CD14-positive monocyte (primary cell): ENCODE measurements around the gene BOLA1. TPM values are rescaled to one million over a fixed set of nuclear protein-coding genes. Genes with fewer than 3 reads are reported as not detected.

Source experiments
- DNase-seq, 3 donors: peaks; one replicate each; pipeline ENCODE4 v3.0.0-alpha.2; 2011 to 2022
- H2AFZ ChIP-seq: 2 replicates; pipeline ENCODE4 v1.6.0; 2012; ENCODE audit warnings: mild to moderate bottlenecking, low read depth, low read length, inconsistent platforms; ENCODE audit not compliant: insufficient read depth, poor library complexity, severe bottlenecking
- H3K27ac ChIP-seq, 2 donors: 1 replicate in 1 of 2; 2 replicates in 1 of 2; pipeline ENCODE4 v1.5.1; 2012 to 2013; ENCODE audit warnings: low read length in 2 of 2, control low read depth in 1 of 2, inconsistent platforms in 1 of 2, low read depth in 1 of 2, mild to moderate bottlenecking in 1 of 2
- H3K27me3 ChIP-seq, 2 donors: one replicate each; pipeline versions ENCODE4 v1.6.0 to v1.6.1; 2011 to 2013; ENCODE audit warnings: low read length in 2 of 2; ENCODE audit not compliant: control insufficient read depth in 2 of 2, insufficient read depth in 2 of 2
- H3K36me3 ChIP-seq, 2 donors: replicated peaks in 1 of 2; 1 replicate in 1 of 2; 2 replicates in 1 of 2; pipeline versions ENCODE4 v1.5.1 to v1.6.1; 2012 to 2013; ENCODE audit warnings: low read length in 2 of 2, control low read depth in 1 of 2, inconsistent platforms in 1 of 2, mild to moderate bottlenecking in 1 of 2; ENCODE audit not compliant: insufficient read depth in 2 of 2, control insufficient read depth in 1 of 2
- H3K4me1 ChIP-seq, 2 donors: 1 replicate in 1 of 2; 2 replicates in 1 of 2; pipeline versions ENCODE4 v1.5.1 to v1.6.1; 2012 to 2013; ENCODE audit warnings: low read length in 2 of 2, control low read depth in 1 of 2, inconsistent platforms in 1 of 2, mild to moderate bottlenecking in 1 of 2, moderate library complexity in 1 of 2; ENCODE audit not compliant: insufficient read depth in 2 of 2, control insufficient read depth in 1 of 2
- H3K4me2 ChIP-seq: replicated peaks from 2 replicates; pipeline ENCODE3; 2012; ENCODE audit warnings: low read length, moderate library complexity, mild to moderate bottlenecking; ENCODE audit not compliant: poor library complexity, severe bottlenecking; ENCODE audit errors: extremely low read depth
- H3K4me3 ChIP-seq, 3 experiments: fragments of 200-600 bp in 1 of 3; sonication (generic) in 1 of 3; replicated peaks in 1 of 3; 1 replicate in 2 of 3; 2 replicates in 1 of 3; pipeline ENCODE4 v1.5.1; 2011 to 2013; ENCODE audit warnings: low read length in 3 of 3, mild to moderate bottlenecking in 3 of 3, control low read depth in 2 of 3, low read depth in 2 of 3, inconsistent platforms in 1 of 3, moderate library complexity in 1 of 3
- H3K79me2 ChIP-seq: 2 replicates; pipeline ENCODE4 v1.6.0; 2012; ENCODE audit warnings: mild to moderate bottlenecking, control low read depth, inconsistent platforms, low read length, moderate library complexity; ENCODE audit not compliant: insufficient read depth
- H3K9ac ChIP-seq: 2 replicates; pipeline ENCODE4 v1.6.0; 2017; ENCODE audit warnings: low read length, mild to moderate bottlenecking; ENCODE audit not compliant: insufficient read depth, poor library complexity, severe bottlenecking
- H3K9me3 ChIP-seq, 2 donors: replicated peaks in 1 of 2; 1 replicate in 1 of 2; 2 replicates in 1 of 2; pipeline versions ENCODE4 v1.5.1 to v1.6.1; 2012 to 2013; ENCODE audit warnings: low read length in 2 of 2, control low read depth in 1 of 2; ENCODE audit not compliant: control insufficient read depth in 1 of 2, insufficient read depth in 1 of 2
- H4K20me1 ChIP-seq: 2 replicates; pipeline ENCODE4 v1.6.0; 2012; ENCODE audit warnings: mild to moderate bottlenecking, low read length, control low read depth, moderate library complexity; ENCODE audit not compliant: insufficient read depth
- H3K27ac Mint-ChIP-seq, 7 donors: one replicate each; pipeline ENCODE4 v1.8.0; 2020; ENCODE audit warnings: mild to moderate bottlenecking in 7 of 7, mixed read lengths in 7 of 7, moderate library complexity in 6 of 7, inconsistent platforms in 2 of 7
- H3K27me3 Mint-ChIP-seq, 3 donors: one replicate each; pipeline ENCODE4 v1.8.0; 2021 to 2022; ENCODE audit warnings: low read depth in 3 of 3, mild to moderate bottlenecking in 3 of 3, mixed read lengths in 3 of 3, moderate library complexity in 3 of 3, inconsistent platforms in 1 of 3
- H3K36me3 Mint-ChIP-seq, 2 donors: one replicate each; pipeline ENCODE4 v1.8.0; 2020; ENCODE audit warnings: mixed read lengths in 2 of 2, inconsistent platforms in 1 of 2, mild to moderate bottlenecking in 1 of 2
- H3K4me1 Mint-ChIP-seq: one replicate; pipeline ENCODE4 v1.8.0; 2020; ENCODE audit warnings: mild to moderate bottlenecking, mixed read lengths
- H3K4me3 Mint-ChIP-seq, 2 donors: one replicate each; pipeline ENCODE4 v1.8.0; 2020; ENCODE audit warnings: mild to moderate bottlenecking in 2 of 2, mixed read lengths in 2 of 2, moderate library complexity in 1 of 2
- H3K9me3 Mint-ChIP-seq, 7 donors: one replicate each; pipeline ENCODE4 v1.8.0; 2020 to 2022; ENCODE audit warnings: mixed read lengths in 7 of 7, mild to moderate bottlenecking in 6 of 7, moderate library complexity in 6 of 7, inconsistent platforms in 2 of 7
- WGBS: methylation state at CpG from one replicate; pipeline ENCODE4 v1.1.5; 2013; ENCODE audit warnings: missing lambda C conversion rate; ENCODE audit not compliant: insufficient coverage; 5-methylcytosine and 5-hydroxymethylcytosine counted together
- intact Hi-C, 2 donors: fragments of 100-400 bp; cut with micrococcal nuclease; formaldehyde crosslinking; loops; one replicate each; pipeline versions ENCODE4 v1.15.0 to v1.15.1; 2023
- polyA plus RNA-seq, 3 donors: library from polyadenylated mRNA; depleted of rRNA in 1 of 3; unstranded in 2 of 3; stranded (reverse) in 1 of 3; fragments of 300-500 nt in 2 of 3; fragments of >200 nt in 1 of 3; fragmentation: Illumina TruSeq in 2 of 3; gene quantifications; 1 replicate in 2 of 3; 2 replicates in 1 of 3; pipeline ENCODE4 v1.2.3, GENCODE V29; 2012 to 2021
- TF ChIP-seq, protein P1 (sequence below): fragments of 200-600 bp; IDR thresholded peaks from one replicate; pipeline ENCODE4 v1.8.0; 2022; ENCODE audit warnings: antibody characterized with exemption, mild to moderate bottlenecking

The BOLA1 gene
- polyA plus RNA-seq, 3 donors = 5.1 to 17.8 (median 17.6) TPM

GRCh38 chr1:149932474-149932873, 33.1 kb downstream of the BOLA1 start:
- intact Hi-C loops = loop anchor here in 1 of 2 donors (10.0 kb wide), 1 partner anchor 252 kb away; no protein-coding TSS in a partner anchor
- no peaks in the 10 kb centered on the region for H3K27me3 ChIP-seq
- peaks cover 54 to 78% of the 10 kb centered on the region in 2 donors for H3K4me1 ChIP-seq
- H3K36me3 Mint-ChIP-seq = peaks cover 11 to 13% of the 10 kb centered on the region in 2 donors
- H3K9me3 Mint-ChIP-seq = peaks cover 0 to 1% (median 0%) of the 10 kb centered on the region in 7 donors
- H3K9me3 ChIP-seq = no peaks in the 10 kb centered on the region
- no peak overlapping the region for H3K9ac ChIP-seq
- peak overlapping the region; percentile 95 for H3K4me2 ChIP-seq
- H3K4me3 Mint-ChIP-seq = peak overlapping the region in 1 of 2 donors; percentile 93
- peaks cover 42% of the 10 kb centered on the region for H3K79me2 ChIP-seq
- H3K27me3 Mint-ChIP-seq = peaks cover 0 to 12% (median 0%) of the 10 kb centered on the region in 3 donors
- no peaks in the 10 kb centered on the region for H3K36me3 ChIP-seq
- no peak for DNase-seq
- WGBS = 100% methylated on average over 2 of the region's 8 CpGs
- H3K27ac Mint-ChIP-seq = peak overlapping the region in 6 of 7 donors; percentile 92 to 100 (median 98)
- TF ChIP-seq, protein P1, sequence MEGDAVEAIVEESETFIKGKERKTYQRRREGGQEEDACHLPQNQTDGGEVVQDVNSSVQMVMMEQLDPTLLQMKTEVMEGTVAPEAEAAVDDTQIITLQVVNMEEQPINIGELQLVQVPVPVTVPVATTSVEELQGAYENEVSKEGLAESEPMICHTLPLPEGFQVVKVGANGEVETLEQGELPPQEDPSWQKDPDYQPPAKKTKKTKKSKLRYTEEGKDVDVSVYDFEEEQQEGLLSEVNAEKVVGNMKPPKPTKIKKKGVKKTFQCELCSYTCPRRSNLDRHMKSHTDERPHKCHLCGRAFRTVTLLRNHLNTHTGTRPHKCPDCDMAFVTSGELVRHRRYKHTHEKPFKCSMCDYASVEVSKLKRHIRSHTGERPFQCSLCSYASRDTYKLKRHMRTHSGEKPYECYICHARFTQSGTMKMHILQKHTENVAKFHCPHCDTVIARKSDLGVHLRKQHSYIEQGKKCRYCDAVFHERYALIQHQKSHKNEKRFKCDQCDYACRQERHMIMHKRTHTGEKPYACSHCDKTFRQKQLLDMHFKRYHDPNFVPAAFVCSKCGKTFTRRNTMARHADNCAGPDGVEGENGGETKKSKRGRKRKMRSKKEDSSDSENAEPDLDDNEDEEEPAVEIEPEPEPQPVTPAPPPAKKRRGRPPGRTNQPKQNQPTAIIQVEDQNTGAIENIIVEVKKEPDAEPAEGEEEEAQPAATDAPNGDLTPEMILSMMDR = no peak
- no peaks in the 10 kb centered on the region for H4K20me1 ChIP-seq
- H3K4me3 ChIP-seq = peak overlapping the region in 1 of 3 experiments; percentile 90
- H3K4me1 Mint-ChIP-seq = peaks cover 84% of the 10 kb centered on the region
- peak overlapping the region in 1 of 2 donors; percentile 95 for H3K27ac ChIP-seq
- H2AFZ ChIP-seq = no peak overlapping the region

DNA sequence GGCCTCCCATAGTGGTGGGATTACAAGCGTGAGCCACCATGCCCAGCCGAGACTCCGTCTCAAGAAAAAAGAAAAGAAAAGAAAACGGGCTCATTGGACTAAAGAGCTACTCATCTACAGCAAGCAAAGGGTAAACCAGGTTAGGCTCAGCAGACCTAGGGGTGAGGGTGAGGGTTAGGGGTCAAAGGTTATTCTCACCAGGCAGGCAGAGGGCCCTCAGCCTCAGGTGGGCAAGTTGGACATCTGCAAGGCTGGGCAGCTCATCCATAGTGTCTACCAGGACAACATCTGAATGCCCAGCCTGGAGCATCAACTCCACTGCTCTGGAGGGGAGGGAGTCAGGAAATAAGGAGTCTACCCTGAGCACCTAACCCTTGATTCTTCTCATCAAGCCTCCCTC, 33.8 kb downstream of the BOLA1 start:
- no peaks in the 10 kb centered on the region for H3K27me3 ChIP-seq
- H2AFZ ChIP-seq = no peak overlapping the region
- no peak overlapping the region for H3K9ac ChIP-seq
- H3K4me1 Mint-ChIP-seq = peaks cover 87% of the 10 kb centered on the region
- H3K36me3 Mint-ChIP-seq = peaks cover 11 to 13% of the 10 kb centered on the region in 2 donors
- H3K79me2 ChIP-seq = peaks cover 38% of the 10 kb centered on the region
- H3K4me3 Mint-ChIP-seq = no peak overlapping the region
- peaks cover 0 to 12% (median 0%) of the 10 kb centered on the region in 3 donors for H3K27me3 Mint-ChIP-seq
- no peaks in the 10 kb centered on the region for H4K20me1 ChIP-seq
- H3K4me1 ChIP-seq = peaks cover 58 to 82% of the 10 kb centered on the region in 2 donors
- no peaks in the 10 kb centered on the region for H3K9me3 ChIP-seq
- no peak overlapping the region for H3K4me3 ChIP-seq
- H3K9me3 Mint-ChIP-seq = peaks cover 0 to 1% (median 0%) of the 10 kb centered on the region in 7 donors
- no peak overlapping the region for H3K27ac ChIP-seq
- intact Hi-C loops = loop anchor here in 1 of 2 donors (10.0 kb wide), 1 partner anchor 252 kb away; no protein-coding TSS in a partner anchor
- no peaks in the 10 kb centered on the region for H3K36me3 ChIP-seq
- TF ChIP-seq, protein P1 = no peak
- no peak for DNase-seq
- H3K4me2 ChIP-seq = no peak overlapping the region
- 95% methylated on average over 3 of the region's 4 CpGs for WGBS
- peak overlapping the region in 3 of 7 donors; percentile 7 to 52 (median 46) for H3K27ac Mint-ChIP-seq
